Neural cell (in vitro differentiated cells): ENCODE results near the gene GBE1.

Source experiments
- CTCF ChIP-seq: fragments of 450-650 bp; IDR thresholded peaks from 2 replicates; pipeline ENCODE4 v1.5.1; 2014; ENCODE audit warnings: antibody characterized with exemption, mild to moderate bottlenecking, moderate library complexity; ENCODE audit not compliant: poor library complexity, severe bottlenecking
- EZH2 ChIP-seq: fragments of 200-600, 300-800 bp; shearing (Covaris generic), sonication (generic); IDR thresholded peaks from 2 replicates; pipeline ENCODE4 v1.6.1; 2014; ENCODE audit warnings: antibody characterized with exemption, low read length, borderline replicate concordance, mild to moderate bottlenecking; ENCODE audit not compliant: insufficient read depth, poor library complexity, severe bottlenecking
- MXI1 ChIP-seq: fragments of 450-650 bp; conservative IDR thresholded peaks from 2 replicates; pipeline ENCODE4 v1.6.1; 2014; ENCODE audit warnings: antibody characterized with exemption, mild to moderate bottlenecking; ENCODE audit not compliant: poor library complexity, severe bottlenecking
- POLR2AphosphoS5 ChIP-seq: IDR thresholded peaks from 2 replicates; pipeline ENCODE4 v1.6.1; 2012
- REST ChIP-seq: IDR thresholded peaks from 2 replicates; pipeline ENCODE4 v1.6.1; 2012; ENCODE audit warnings: borderline replicate concordance
- SMC3 ChIP-seq: fragments of 450-650 bp; conservative IDR thresholded peaks from 2 replicates; pipeline ENCODE4 v1.6.1; 2014; ENCODE audit warnings: antibody characterized with exemption, mild to moderate bottlenecking, moderate library complexity; ENCODE audit not compliant: poor library complexity

- TF ChIP-seq MXI1 (no peak), REST (no peak), CTCF (no peak), POLR2AphosphoS5 (no peak), EZH2 (no peak), SMC3 (no peak)
Measured at GRCh38 chr3:81612768-81613167, 148.7 kb downstream of the GBE1 start.
